PC-9 (cell line): Measurements from ENCODE around the gene EGFL8.

Experiments used
- CTCF ChIP-seq: fragments of 200-600 bp; sonication (generic); conservative IDR thresholded peaks from 2 replicates; pipeline ENCODE4 v1.6.1; 2017; ENCODE audit warnings: mixed run types, antibody characterized with exemption, mild to moderate bottlenecking, moderate library complexity
- EZH2 ChIP-seq: fragments of 200-600 bp; sonication (generic); IDR thresholded peaks from 2 replicates; pipeline ENCODE4 v1.8.0; 2017; ENCODE audit warnings: antibody characterized with exemption, low read depth

- TF ChIP-seq CTCF (no peak), EZH2 (no peak)
Observed at GRCh38 chr6:32164295-32164694, at the start of gene EGFL8.
